H9 (cell line): ENCODE data around the gene ROBO1. TPM values are rescaled to one million over a fixed set of nuclear protein-coding genes. Genes with fewer than 3 reads are reported as not detected.

Source experiments
- DNase-seq: peaks from one replicate; pipeline ENCODE4 v3.0.0-alpha.2; 2017
- H2AFZ ChIP-seq: one replicate; pipeline ENCODE4 v1.6.1; 2013; ENCODE audit warnings: mild to moderate bottlenecking, low read length, control low read depth, moderate library complexity
- H2AK5ac ChIP-seq: 2 replicates; pipeline ENCODE4 v1.6.1; 2013; ENCODE audit warnings: low read length, control low read depth, mixed read lengths; ENCODE audit not compliant: insufficient read length
- H2BK120ac ChIP-seq: one replicate; pipeline ENCODE4 v1.6.1; 2013; ENCODE audit warnings: low read depth, mild to moderate bottlenecking, low read length, control low read depth, inconsistent platforms; ENCODE audit not compliant: poor library complexity, severe bottlenecking
- H2BK12ac ChIP-seq: 2 replicates; pipeline ENCODE4 v1.6.1; 2013; ENCODE audit warnings: low read length, control low read depth, mixed read lengths, low read depth; ENCODE audit not compliant: insufficient read length
- H2BK15ac ChIP-seq: 2 replicates; pipeline ENCODE4 v1.6.1; 2013; ENCODE audit warnings: low read depth, low read length, control low read depth
- H2BK20ac ChIP-seq: one replicate; pipeline ENCODE4 v1.6.1; 2013; ENCODE audit warnings: low read depth, mild to moderate bottlenecking, low read length, control low read depth, inconsistent platforms; ENCODE audit not compliant: poor library complexity, severe bottlenecking
- H2BK5ac ChIP-seq: 2 replicates; pipeline ENCODE4 v1.6.1; 2013; ENCODE audit warnings: low read length, control low read depth, mixed read lengths; ENCODE audit not compliant: insufficient read length
- H3K14ac ChIP-seq: 2 replicates; pipeline ENCODE4 v1.6.1; 2013; ENCODE audit warnings: low read length, control low read depth; ENCODE audit not compliant: insufficient read depth
- H3K18ac ChIP-seq: 2 replicates; pipeline ENCODE4 v1.6.1; 2013; ENCODE audit warnings: low read depth, mild to moderate bottlenecking, mixed read lengths, low read length, control low read depth; ENCODE audit not compliant: insufficient read length
- H3K23ac ChIP-seq: 2 replicates; pipeline ENCODE4 v1.6.1; 2013; ENCODE audit warnings: low read length, control low read depth, mixed read lengths, low read depth; ENCODE audit not compliant: insufficient read length
- H3K23me2 ChIP-seq: 2 replicates; pipeline ENCODE4 v1.6.1; 2013; ENCODE audit warnings: low read depth, mild to moderate bottlenecking, mixed read lengths, low read length, control low read depth; ENCODE audit not compliant: insufficient read length, poor library complexity, severe bottlenecking
- H3K27ac ChIP-seq: 2 replicates; pipeline ENCODE4 v1.5.1; 2013; ENCODE audit warnings: low read length, control low read depth, mixed read lengths, low read depth; ENCODE audit not compliant: insufficient read length
- H3K27me3 ChIP-seq: 2 replicates; pipeline ENCODE4 v1.6.1; 2013; ENCODE audit warnings: low read length, control low read depth, inconsistent platforms; ENCODE audit not compliant: insufficient read depth
- H3K4ac ChIP-seq: 2 replicates; pipeline ENCODE4 v1.6.1; 2013; ENCODE audit warnings: low read depth, mild to moderate bottlenecking, control low read depth, inconsistent platforms, low read length, moderate library complexity
- H3K4me1 ChIP-seq: 2 replicates; pipeline ENCODE4 v1.6.1; 2013; ENCODE audit warnings: low read length, control low read depth, inconsistent platforms; ENCODE audit not compliant: insufficient read depth
- H3K4me2 ChIP-seq: 2 replicates; pipeline ENCODE4 v1.6.1; 2013; ENCODE audit warnings: low read length, control low read depth, mixed read lengths; ENCODE audit not compliant: insufficient read length, insufficient read depth
- H3K56ac ChIP-seq: 2 replicates; pipeline ENCODE4 v1.6.1; 2013; ENCODE audit warnings: low read depth, mild to moderate bottlenecking, mixed read lengths, low read length, control low read depth; ENCODE audit not compliant: insufficient read length
- H3K79me1 ChIP-seq: 2 replicates; pipeline ENCODE4 v1.6.1; 2013; ENCODE audit warnings: low read depth, mild to moderate bottlenecking, moderate library complexity, low read length, control low read depth, inconsistent platforms; ENCODE audit not compliant: insufficient read depth, poor library complexity, severe bottlenecking
- H3K79me2 ChIP-seq: 2 replicates; pipeline ENCODE4 v1.6.1; 2013; ENCODE audit warnings: low read length, control low read depth, inconsistent platforms; ENCODE audit not compliant: insufficient read depth
- H3K9ac ChIP-seq: 2 replicates; pipeline ENCODE4 v1.6.1; 2013; ENCODE audit warnings: low read length, control low read depth, mixed read lengths; ENCODE audit not compliant: insufficient read length; ENCODE audit errors: extremely low read depth
- H3K9me3 ChIP-seq: one replicate; pipeline ENCODE4 v1.6.1; 2013; ENCODE audit warnings: low read depth, low read length, inconsistent platforms; ENCODE audit not compliant: control insufficient read depth
- H3T11ph ChIP-seq: one replicate; pipeline ENCODE4 v1.6.1; 2013; ENCODE audit warnings: mild to moderate bottlenecking, low read length, control low read depth, inconsistent platforms
- H4K20me1 ChIP-seq: one replicate; pipeline ENCODE4 v1.6.1; 2013; ENCODE audit not compliant: control insufficient read depth, insufficient read length, insufficient read depth
- H4K5ac ChIP-seq: 2 replicates; pipeline ENCODE4 v1.6.1; 2013; ENCODE audit warnings: low read depth, mild to moderate bottlenecking, mixed read lengths, low read length, control low read depth; ENCODE audit not compliant: insufficient read length
- H4K8ac ChIP-seq: replicated peaks from 2 replicates; pipeline ENCODE4 v1.6.1; 2013; ENCODE audit warnings: low read length, control low read depth, mixed read lengths, low read depth; ENCODE audit not compliant: insufficient read length
- H4K91ac ChIP-seq: 2 replicates; pipeline ENCODE4 v1.6.1; 2013; ENCODE audit warnings: low read depth, mild to moderate bottlenecking, moderate library complexity, mixed read lengths, low read length, control low read depth; ENCODE audit not compliant: insufficient read length
- H3K27ac Mint-ChIP-seq, 3 experiments: 2 replicates in 2 of 3; 3 replicates in 1 of 3; pipeline ENCODE4 v1.8.0; 2020 to 2021; ENCODE audit warnings: mixed read lengths in 3 of 3, mild to moderate bottlenecking in 1 of 3, moderate library complexity in 1 of 3
- H3K27me3 Mint-ChIP-seq: 2 replicates; pipeline ENCODE4 v1.8.0; 2021; ENCODE audit warnings: low read depth, mild to moderate bottlenecking, moderate library complexity, mixed read lengths
- H3K36me3 Mint-ChIP-seq, 3 experiments: 2 replicates in 2 of 3; 3 replicates in 1 of 3; pipeline ENCODE4 v1.8.0; 2020 to 2021; ENCODE audit warnings: low read depth in 3 of 3, mixed read lengths in 3 of 3; ENCODE audit not compliant: insufficient read depth in 1 of 3
- H3K4me1 Mint-ChIP-seq, 2 experiments: 2 replicates each; pipeline ENCODE4 v1.8.0; 2020; ENCODE audit warnings: mixed read lengths in 2 of 2
- H3K4me3 Mint-ChIP-seq, 2 experiments: 2 replicates in 1 of 2; 3 replicates in 1 of 2; pipeline ENCODE4 v1.8.0; 2020 to 2021; ENCODE audit warnings: mild to moderate bottlenecking in 2 of 2, mixed read lengths in 2 of 2, moderate library complexity in 1 of 2
- H3K9me3 Mint-ChIP-seq, 2 experiments: 2 replicates in 1 of 2; 3 replicates in 1 of 2; pipeline ENCODE4 v1.8.0; 2020; ENCODE audit warnings: mild to moderate bottlenecking in 2 of 2, mixed read lengths in 2 of 2, moderate library complexity in 1 of 2
- CTCF ChIP-seq: fragments of 200-600 bp; sonication (generic); conservative IDR thresholded peaks from 3 replicates; pipeline ENCODE4 v1.8.0; 2021; ENCODE audit warnings: antibody characterized with exemption, mild to moderate bottlenecking
- WGBS: extraction: QIAGEN DNeasy Blood & Tissue Kit; methylation state at CpG from one replicate; pipeline ENCODE4 v1.1.7; 2013; ENCODE audit warnings: missing lambda C conversion rate, low lambda C conversion rate, mixed read lengths; ENCODE audit not compliant: insufficient read length; ENCODE audit errors: extremely low coverage; 5-methylcytosine and 5-hydroxymethylcytosine counted together
- total RNA-seq: library from RNA; stranded (reverse); gene quantifications from 2 replicates; pipeline ENCODE4 v1.2.1, GENCODE V29; 2021

The ROBO1 gene
- total RNA-seq, 1 experiment from 2014 or later, result 62.7 TPM

DNA sequence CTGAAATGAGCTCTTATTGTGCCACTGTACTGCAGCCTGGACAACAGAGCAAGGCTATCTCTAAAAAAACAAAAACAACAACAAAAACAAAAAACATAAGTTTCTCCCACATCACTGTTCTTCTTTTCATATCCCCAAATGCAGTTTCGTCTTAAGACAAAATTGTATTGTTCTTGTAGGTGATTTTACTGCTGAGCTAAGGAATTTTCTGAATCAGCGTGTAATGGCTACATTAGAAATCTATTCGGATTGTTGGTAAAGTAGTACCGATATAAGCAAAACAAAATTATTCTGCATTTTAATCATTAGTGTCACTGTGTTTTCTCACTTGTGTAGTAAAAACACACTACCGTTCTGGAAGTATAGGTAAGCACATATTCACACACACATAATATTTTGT is 512.5 kb downstream of the ROBO1 start:
- Mint-ChIP-seq H3K4me1 (no peaks in the 10 kb centered on the region), H3K27ac (no peak overlapping the region), H3K4me3 (no peak overlapping the region), H3K36me3 (no peaks in the 10 kb centered on the region), H3K27me3 (no peaks in the 10 kb centered on the region), H3K9me3 (no peaks in the 10 kb centered on the region; a peak in 1 of 5 replicates)
- no peak overlapping the region for H2AFZ ChIP-seq
- no peaks in the 10 kb centered on the region for H3K4me1 ChIP-seq
- TF ChIP-seq CTCF, result no peak
- H4K5ac ChIP-seq, result no peak overlapping the region
- no peak overlapping the region for H2BK120ac ChIP-seq
- no peak overlapping the region for H3T11ph ChIP-seq
- no peak overlapping the region for H4K91ac ChIP-seq
- no peaks in the 10 kb centered on the region for H3K79me2 ChIP-seq
- no CpG with 5 or more reads among the region's 5 CpGs for WGBS
- no peaks in the 10 kb centered on the region for H3K9me3 ChIP-seq
- no peak overlapping the region for H2BK12ac ChIP-seq
- no peak overlapping the region for H3K4ac ChIP-seq
- no peak overlapping the region for H2BK15ac ChIP-seq
- no peaks in the 10 kb centered on the region for H3K79me1 ChIP-seq
- no peak overlapping the region for H4K8ac ChIP-seq
- no peak overlapping the region for H3K23ac ChIP-seq
- H3K27me3 ChIP-seq, result no peaks in the 10 kb centered on the region
- no peaks in the 10 kb centered on the region for H3K23me2 ChIP-seq
- H3K14ac ChIP-seq, result no peak overlapping the region
- no peak for DNase-seq
- H3K4me2 ChIP-seq, result no peak overlapping the region
- no peak overlapping the region for H3K18ac ChIP-seq
- H3K9ac ChIP-seq, result no peak overlapping the region
- no peak overlapping the region for H3K27ac ChIP-seq
- H3K56ac ChIP-seq, result no peak overlapping the region
- no peaks in the 10 kb centered on the region for H4K20me1 ChIP-seq
- H2BK20ac ChIP-seq, result no peak overlapping the region
- H2AK5ac ChIP-seq, result no peak overlapping the region
- H2BK5ac ChIP-seq, result no peak overlapping the region
